GM23338 (cell line): ENCODE measurements around the gene RET. TPM values are rescaled to one million over a fixed set of nuclear protein-coding genes. Genes with fewer than 3 reads are reported as not detected.

Experiments used
- ATAC-seq: fragments of 200-7000 bp; cut with Tn5 transposase; 3 replicates; pipeline ENCODE4 v1.9.1; 2020
- DNase-seq: peaks from one replicate; pipeline ENCODE4 v3.0.0-alpha.2; 2015; ENCODE audit warnings: low spot score
- H2AFZ ChIP-seq: fragments of 200-600 bp; sonication (generic); 2 replicates; pipeline ENCODE4 v1.8.0; 2016; ENCODE audit warnings: antibody characterized with exemption, mild to moderate bottlenecking, moderate library complexity
- H3F3A ChIP-seq: fragments of 200-600 bp; sonication (generic); replicated peaks from 2 replicates; pipeline ENCODE4 v1.8.0; 2017; ENCODE audit warnings: antibody characterized with exemption, mixed run types, low read depth
- H3K27ac ChIP-seq: fragments of 200-600 bp; sonication (generic); 2 replicates; pipeline ENCODE4 v1.6.1; 2016; ENCODE audit warnings: low read depth
- H3K27me3 ChIP-seq: fragments of 200-600 bp; sonication (generic); 2 replicates; pipeline ENCODE4 v1.8.0; 2016; ENCODE audit warnings: mild to moderate bottlenecking, mixed run types, moderate library complexity; ENCODE audit not compliant: insufficient read depth
- H3K36me3 ChIP-seq: fragments of 200-600 bp; sonication (generic); 2 replicates; pipeline ENCODE4 v1.8.0; 2016; ENCODE audit warnings: mild to moderate bottlenecking; ENCODE audit not compliant: insufficient read depth
- H3K4me1 ChIP-seq: fragments of 200-600 bp; sonication (generic); 2 replicates; pipeline ENCODE4 v1.8.0; 2016; ENCODE audit warnings: mild to moderate bottlenecking, moderate library complexity; ENCODE audit not compliant: insufficient read depth
- H3K4me2 ChIP-seq: fragments of 200-600 bp; sonication (generic); 2 replicates; pipeline ENCODE4 v1.7.1; 2017; ENCODE audit warnings: mixed run types
- H3K4me3 ChIP-seq: fragments of 200-600 bp; sonication (generic); 2 replicates; pipeline ENCODE4 v1.6.1; 2016; ENCODE audit warnings: mixed run types
- H3K79me2 ChIP-seq: fragments of 200-600 bp; sonication (generic); replicated peaks from 2 replicates; pipeline ENCODE4 v1.8.0; 2017; ENCODE audit warnings: mild to moderate bottlenecking; ENCODE audit not compliant: insufficient read depth
- H3K9me2 ChIP-seq: fragments of 200-600 bp; sonication (generic); 2 replicates; pipeline ENCODE4 v1.8.0; 2017; ENCODE audit not compliant: insufficient read depth
- H4K20me1 ChIP-seq: fragments of 200-600 bp; sonication (generic); replicated peaks from 2 replicates; pipeline ENCODE4 v1.8.0; 2017; ENCODE audit warnings: mild to moderate bottlenecking; ENCODE audit not compliant: insufficient read depth
- H3K27ac Mint-ChIP-seq: 2 replicates; pipeline ENCODE4 v1.8.0; 2020; ENCODE audit warnings: inconsistent platforms, mild to moderate bottlenecking, moderate library complexity, mixed read lengths
- H3K27me3 Mint-ChIP-seq: 3 replicates; pipeline ENCODE4 v1.8.0; 2022; ENCODE audit warnings: low read depth, mild to moderate bottlenecking, moderate library complexity, mixed read lengths, inconsistent platforms; ENCODE audit not compliant: insufficient read depth, poor library complexity
- H3K36me3 Mint-ChIP-seq: 3 replicates; pipeline ENCODE4 v1.8.0; 2021; ENCODE audit warnings: low read depth, mild to moderate bottlenecking, inconsistent platforms, moderate library complexity, mixed read lengths
- H3K4me1 Mint-ChIP-seq: 3 replicates; pipeline ENCODE4 v1.8.0; 2020; ENCODE audit warnings: mild to moderate bottlenecking, inconsistent platforms, mixed read lengths
- H3K4me3 Mint-ChIP-seq: 3 replicates; pipeline ENCODE4 v1.8.0; 2021; ENCODE audit warnings: moderate library complexity, mild to moderate bottlenecking, inconsistent platforms, mixed read lengths
- H3K9me3 Mint-ChIP-seq: 3 replicates; pipeline ENCODE4 v1.8.0; 2020; ENCODE audit warnings: moderate library complexity, mild to moderate bottlenecking, inconsistent platforms, mixed read lengths
- CREB1 ChIP-seq: fragments of 250-450 bp; sonication (Bioruptor Pico); IDR thresholded peaks from 2 replicates; pipeline ENCODE4 v1.5.0; 2020; ENCODE audit warnings: low read depth, mild to moderate bottlenecking, moderate library complexity
- CTCF ChIP-seq, 2 experiments: fragments of 200-600 bp in 1 of 2; sonication (generic) in 1 of 2; conservative IDR thresholded peaks; 2 replicates each; pipeline versions ENCODE4 v1.5.1 to v1.6.1; 2016 to 2017; ENCODE audit warnings: antibody characterized with exemption in 2 of 2, low read depth in 2 of 2, mild to moderate bottlenecking in 2 of 2, moderate library complexity in 1 of 2
- ETS1 ChIP-seq: IDR thresholded peaks from 2 replicates; pipeline ENCODE4 v1.6.1; 2016; ENCODE audit warnings: antibody characterized with exemption
- EZH2 ChIP-seq: fragments of 200-600 bp; sonication (generic); IDR thresholded peaks from one replicate; pipeline ENCODE4 v1.8.0; 2017; ENCODE audit warnings: antibody characterized with exemption, mild to moderate bottlenecking, low read depth; ENCODE audit not compliant: unreplicated experiment
- EZH2phosphoT487 ChIP-seq: fragments of 200-600 bp; sonication (generic); IDR thresholded peaks from one replicate; pipeline ENCODE4 v1.8.1; 2018; ENCODE audit warnings: antibody characterized with exemption; ENCODE audit not compliant: unreplicated experiment
- JUNB ChIP-seq: IDR thresholded peaks from one replicate; pipeline ENCODE4 v1.6.1; 2016; ENCODE audit warnings: antibody characterized with exemption; ENCODE audit not compliant: unreplicated experiment
- NANOG ChIP-seq: IDR thresholded peaks from 2 replicates; pipeline ENCODE4 v1.6.1; 2016; ENCODE audit warnings: antibody characterized with exemption, borderline replicate concordance
- POLR2AphosphoS5 ChIP-seq: IDR thresholded peaks from 2 replicates; pipeline ENCODE4 v1.6.1; 2016; ENCODE audit warnings: antibody characterized with exemption, low read depth
- REST ChIP-seq: IDR thresholded peaks from one replicate; pipeline ENCODE4 v1.6.1; 2018; ENCODE audit warnings: antibody characterized with exemption; ENCODE audit not compliant: unreplicated experiment
- STAT1 ChIP-seq: IDR thresholded peaks from one replicate; pipeline ENCODE4 v1.6.1; 2016; ENCODE audit warnings: antibody characterized with exemption; ENCODE audit not compliant: unreplicated experiment
- ZNF114 ChIP-seq: fragments of 250-450 bp; sonication (Bioruptor Pico); IDR thresholded peaks from 2 replicates; pipeline ENCODE4 v1.5.0; 2020; ENCODE audit warnings: mild to moderate bottlenecking, moderate library complexity
- ZNF331 ChIP-seq: fragments of 250-450 bp; sonication (Bioruptor Pico); IDR thresholded peaks from 2 replicates; pipeline ENCODE4 v1.5.0; 2020; ENCODE audit warnings: low read depth, mild to moderate bottlenecking, moderate library complexity
- ZNF462 ChIP-seq: fragments of 250-450 bp; sonication (Bioruptor Pico); IDR thresholded peaks from 2 replicates; pipeline ENCODE4 v1.5.0; 2020; ENCODE audit warnings: mild to moderate bottlenecking, moderate library complexity
- polyA plus RNA-seq: library from polyadenylated mRNA; unstranded; fragments of >200 nt; fragmentation: Nextera tagmentation; extraction: Ambion mirVana; gene quantifications from 2 replicates; pipeline ENCODE4 v1.2.1, GENCODE V29; 2016
- total RNA-seq: library from RNA; depleted of rRNA; stranded (reverse); fragments of >200 nt; shearing (Covaris generic); gene quantifications from 2 replicates; pipeline ENCODE4 v1.2.3, GENCODE V29; 2014

The RET gene
- total and polyA plus RNA-seq, 2 experiments from 2014 or later, result 5.5 to 9.8 TPM

GRCh38 chr10:43082746-43083145 is 5.9 kb downstream of the RET start:
- no peaks in the 10 kb centered on the region for H3K36me3 ChIP-seq
- ATAC-seq, result no peak

More at GRCh38 chr10:43082746-43083145, 5.9 kb downstream of the RET start:
- TF ChIP-seq NANOG (no peak), CREB1 (no peak), STAT1 (no peak), JUNB (no peak), CTCF (conservative IDR thresholded peaks at IDR 0.05; ENCODE audit: low read depth in 2 of 2) (no peak), REST (no peak), ETS1 (no peak), POLR2AphosphoS5 (no peak), EZH2phosphoT487 (no peak), ZNF331 (CRISPR knock-in tag) (no peak), EZH2 (no peak), ZNF114 (CRISPR knock-in tag) (no peak), ZNF462 (no peak)
- Histone ChIP-seq H3K4me2 (no peak overlapping the region), H4K20me1 (peaks cover 6% of the 10 kb centered on the region; the same call in 1 of the 2 replicates), H3K27me3 (peaks cover 16% of the 10 kb centered on the region), H3K4me3 (no peak overlapping the region), H2AFZ (no peak overlapping the region), H3K79me2 (no peaks in the 10 kb centered on the region), H3F3A (no peaks in the 10 kb centered on the region), H3K4me1 (peaks cover 6% of the 10 kb centered on the region), H3K9me2 (no peaks in the 10 kb centered on the region), H3K27ac (no peak overlapping the region)
- Mint-ChIP-seq H3K4me1 (no peaks in the 10 kb centered on the region; the same call in 2 of the 3 replicates), H3K27me3 (peaks cover 24% of the 10 kb centered on the region), H3K9me3 (no peaks in the 10 kb centered on the region; the same call in 2 of the 3 replicates), H3K4me3 (no peak overlapping the region), H3K36me3 (no peaks in the 10 kb centered on the region; the same call in 2 of the 3 replicates), H3K27ac (no peak overlapping the region)
- DNase-seq, result no peak
